Ishikawa (cell line): ENCODE measurements around the gene IL10RB.
A peak's percentile ranks its signal among the peaks of the same experiment; 100 is the strongest.

ENCODE experiments used
- CEBPB ChIP-seq: IDR thresholded peaks from 2 replicates; pipeline ENCODE4 v1.6.1; 2012
- EP300 ChIP-seq: IDR thresholded peaks from 2 replicates; pipeline ENCODE4 v1.6.1; 2012; ENCODE audit warnings: borderline replicate concordance
- MAX ChIP-seq: IDR thresholded peaks from 2 replicates; pipeline ENCODE4 v1.6.1; 2012
- RAD21 ChIP-seq: IDR thresholded peaks from 2 replicates; pipeline ENCODE4 v1.6.1; 2012; ENCODE audit warnings: low read depth
- TAF1 ChIP-seq: IDR thresholded peaks from 2 replicates; pipeline ENCODE4 v1.6.1; 2012; ENCODE audit warnings: low read depth, mild to moderate bottlenecking
- TEAD4 ChIP-seq: IDR thresholded peaks from 2 replicates; pipeline ENCODE4 v1.6.1; 2012
- USF1 ChIP-seq: IDR thresholded peaks from 2 replicates; pipeline ENCODE4 v1.6.1; 2012
- ZBTB7A ChIP-seq: IDR thresholded peaks from 2 replicates; pipeline ENCODE4 v1.6.1; 2012; ENCODE audit warnings: low read depth

- TF ChIP-seq USF1 (no peak), CEBPB (no peak), TEAD4 (no peak), MAX (no peak), EP300 (0 out of 2 replicates have a peak, but pooled peaks have one; percentile 12), RAD21 (no peak), TAF1 (no peak), ZBTB7A (no peak)
These were observed 59.3 kb downstream of the IL10RB start for GRCh38 chr21:33325222-33326067.
